ENCODE measurements around the gene ARPC5. TPM values are rescaled to one million over a fixed set of nuclear protein-coding genes. Genes with fewer than 3 reads are reported as not detected.
A peak's percentile ranks its signal among the peaks of the same experiment; 100 is the strongest.
"Not testable (repeated sequence)": the region's sequence is repeated elsewhere in the genome, so short reads cannot be mapped to it uniquely, and the experiment has no call there.

The ARPC5 gene
- total RNA-seq, 1 donor from 2014 or later, result 123 TPM

- FAIRE-seq; DNase-seq (ENCODE audit: low spot score in 2 of 2): not testable (repeated sequence)
These were observed 17.4 kb downstream of the ARPC5 start for GRCh38 chr1:183618202-183618601.

GRCh38 chr1:183612975-183613374 is 22.6 kb downstream of the ARPC5 start:
- not testable (repeated sequence) for FAIRE-seq

GRCh38 chr1:183612407-183612806 is 23.2 kb downstream of the ARPC5 start:
- FAIRE-seq, result no peak

More at GRCh38 chr1:183612975-183613374, 22.6 kb downstream of the ARPC5 start:
- DNase-seq (ENCODE audit: low spot score in 2 of 2), result not testable (repeated sequence)

GRCh38 chr1:183611021-183611420 is 24.6 kb downstream of the ARPC5 start:
- FAIRE-seq (no peak), DNase-seq (ENCODE audit: low spot score in 2 of 2) (no peak)

More at GRCh38 chr1:183612407-183612806, 23.2 kb downstream of the ARPC5 start:
- DNase-seq (ENCODE audit: low spot score in 2 of 2), result no peak

- DNase-seq (ENCODE audit: low spot score in 2 of 2), result no peak
- no peak for FAIRE-seq
These were observed 25.7 kb downstream of the ARPC5 start for GRCh38 chr1:183609759-183610452.

GRCh38 chr1:183609313-183609712 is 26.3 kb downstream of the ARPC5 start:
- FAIRE-seq (no peak), DNase-seq (ENCODE audit: low spot score in 2 of 2) (peak in 1 of 2 donors; percentile 35)

- no peak for DNase-seq (ENCODE audit: low spot score in 2 of 2)
- FAIRE-seq, result no peak
These were observed 28.1 kb downstream of the ARPC5 start for GRCh38 chr1:183607322-183607980.

GRCh38 chr1:183605904-183606303 is 29.7 kb downstream of the ARPC5 start:
- DNase-seq (ENCODE audit: low spot score in 2 of 2) (no peak), FAIRE-seq (no peak)

GRCh38 chr1:183604815-183605214 is 30.8 kb downstream of the ARPC5 start:
- FAIRE-seq (no peak), DNase-seq (ENCODE audit: low spot score in 2 of 2) (no peak)

GRCh38 chr1:183604038-183604808 is 31.4 kb downstream of the ARPC5 start:
- DNase-seq (ENCODE audit: low spot score in 2 of 2) (no peak), FAIRE-seq (no peak)

- no peak for FAIRE-seq
- no peak for DNase-seq (ENCODE audit: low spot score in 2 of 2)
These were observed 33.1 kb downstream of the ARPC5 start for GRCh38 chr1:183602510-183602909.

- no peak for FAIRE-seq
These were observed 34.9 kb downstream of the ARPC5 start for GRCh38 chr1:183600634-183601033.

GRCh38 chr1:183600136-183600535 is 35.4 kb downstream of the ARPC5 start:
- FAIRE-seq (no peak), DNase-seq (ENCODE audit: low spot score in 2 of 2) (no peak)

More at GRCh38 chr1:183600634-183601033, 34.9 kb downstream of the ARPC5 start:
- DNase-seq (ENCODE audit: low spot score in 2 of 2), result no peak

- DNase-seq (ENCODE audit: low spot score in 2 of 2) (no peak), FAIRE-seq (no peak)
These were observed 37.2 kb downstream of the ARPC5 start for GRCh38 chr1:183598386-183598785.

GRCh38 chr1:183597656-183598347 is 37.8 kb downstream of the ARPC5 start:
- no peak for FAIRE-seq
- DNase-seq (ENCODE audit: low spot score in 2 of 2), result no peak

GRCh38 chr1:183596500-183596899 is 39.1 kb downstream of the ARPC5 start:
- no peak for FAIRE-seq
- DNase-seq (ENCODE audit: low spot score in 2 of 2), result no peak

GRCh38 chr1:183595537-183595936 is 40.0 kb downstream of the ARPC5 start:
- no peak for FAIRE-seq

GRCh38 chr1:183593356-183593755 is 42.2 kb downstream of the ARPC5 start:
- no peak for DNase-seq (ENCODE audit: low spot score in 2 of 2)
- FAIRE-seq, result no peak

More at GRCh38 chr1:183595537-183595936, 40.0 kb downstream of the ARPC5 start:
- DNase-seq (ENCODE audit: low spot score in 2 of 2), result no peak

- no peak for DNase-seq (ENCODE audit: low spot score in 2 of 2)
These were observed 42.9 kb downstream of the ARPC5 start for GRCh38 chr1:183592733-183593132.

More at GRCh38 chr1:183592733-183593132, 42.9 kb downstream of the ARPC5 start:
- no peak for FAIRE-seq

All from frontal cortex (tissue), 4 donors.